ENCODE measurements around the gene TELO2.

DNA sequence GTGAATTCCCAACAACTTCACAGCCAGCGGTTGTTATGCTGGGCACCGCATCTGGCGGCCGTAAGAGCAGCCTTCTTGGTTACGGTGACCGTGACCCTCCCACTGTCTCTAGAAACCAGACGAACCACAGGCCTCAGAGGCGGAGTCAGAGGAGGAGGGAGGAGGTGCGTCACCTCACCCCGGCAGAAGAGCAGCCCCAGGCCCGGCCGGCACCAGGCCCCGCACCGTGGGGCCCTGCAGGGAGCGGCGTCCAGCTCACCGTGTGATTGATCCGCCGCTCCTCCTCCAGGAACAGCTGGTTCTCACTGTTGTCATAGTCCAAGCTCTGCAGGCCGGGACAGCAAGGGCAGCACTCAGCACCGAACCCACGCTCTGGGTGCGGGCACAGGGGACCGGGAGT lies 32.0 kb upstream of the TELO2 start:
- no peak for TF ChIP-seq POLR2A (IDR thresholded peaks at IDR 0.05)
- TF ChIP-seq, protein P1, sequence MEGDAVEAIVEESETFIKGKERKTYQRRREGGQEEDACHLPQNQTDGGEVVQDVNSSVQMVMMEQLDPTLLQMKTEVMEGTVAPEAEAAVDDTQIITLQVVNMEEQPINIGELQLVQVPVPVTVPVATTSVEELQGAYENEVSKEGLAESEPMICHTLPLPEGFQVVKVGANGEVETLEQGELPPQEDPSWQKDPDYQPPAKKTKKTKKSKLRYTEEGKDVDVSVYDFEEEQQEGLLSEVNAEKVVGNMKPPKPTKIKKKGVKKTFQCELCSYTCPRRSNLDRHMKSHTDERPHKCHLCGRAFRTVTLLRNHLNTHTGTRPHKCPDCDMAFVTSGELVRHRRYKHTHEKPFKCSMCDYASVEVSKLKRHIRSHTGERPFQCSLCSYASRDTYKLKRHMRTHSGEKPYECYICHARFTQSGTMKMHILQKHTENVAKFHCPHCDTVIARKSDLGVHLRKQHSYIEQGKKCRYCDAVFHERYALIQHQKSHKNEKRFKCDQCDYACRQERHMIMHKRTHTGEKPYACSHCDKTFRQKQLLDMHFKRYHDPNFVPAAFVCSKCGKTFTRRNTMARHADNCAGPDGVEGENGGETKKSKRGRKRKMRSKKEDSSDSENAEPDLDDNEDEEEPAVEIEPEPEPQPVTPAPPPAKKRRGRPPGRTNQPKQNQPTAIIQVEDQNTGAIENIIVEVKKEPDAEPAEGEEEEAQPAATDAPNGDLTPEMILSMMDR (IDR thresholded peaks at IDR 0.05 in 8 of 11, conservative IDR thresholded peaks at IDR 0.05 in 3 of 11) = no peak
